NCI-H128 (cell line): ENCODE results near the gene IPO8.
"Not testable (repeated sequence)": the region's sequence is repeated elsewhere in the genome, so short reads cannot be mapped to it uniquely, and the experiment has no call there.

Experiments used
- DNase-seq: peaks from one replicate; lab custom pipeline; 2025; ENCODE audit not compliant: unreplicated experiment; lab: John Stamatoyannopoulos, UW

Gene IPO8

DNA sequence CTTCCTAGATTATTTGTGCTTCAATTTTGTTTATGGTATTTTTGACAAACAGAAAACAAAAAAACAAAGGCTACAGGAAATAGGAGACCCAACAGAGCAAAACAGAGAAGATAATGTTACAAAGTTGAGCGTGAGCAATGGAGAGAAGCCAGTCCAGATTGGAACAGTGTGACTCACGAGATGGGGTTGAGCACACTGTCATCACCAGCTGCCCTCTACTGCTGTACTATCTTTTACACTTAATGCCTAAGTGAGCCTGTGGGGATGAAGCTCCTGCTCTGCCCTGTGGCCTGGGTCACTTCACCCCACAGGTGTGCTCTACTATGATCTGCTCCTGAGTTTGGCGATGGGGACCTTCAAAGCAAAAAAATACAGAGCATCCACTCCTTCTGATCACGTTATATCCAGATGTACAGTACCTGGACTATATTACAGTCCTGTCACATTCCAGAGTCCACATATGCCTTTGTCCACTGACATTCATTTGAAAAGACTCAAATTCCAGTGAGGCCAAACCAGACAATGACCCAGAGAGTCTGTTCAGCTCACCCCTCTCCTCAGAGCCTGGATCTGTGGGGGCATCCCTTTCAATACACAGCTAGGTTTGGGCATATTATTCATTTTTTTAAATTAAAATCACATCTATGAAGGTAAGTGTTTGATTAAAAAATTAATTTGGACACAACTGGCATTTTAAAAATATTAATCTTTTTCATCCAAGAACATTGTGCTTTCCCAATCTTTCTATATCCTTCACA, 4.4 kb downstream of the IPO8 start:
- no peak for DNase-seq

DNA sequence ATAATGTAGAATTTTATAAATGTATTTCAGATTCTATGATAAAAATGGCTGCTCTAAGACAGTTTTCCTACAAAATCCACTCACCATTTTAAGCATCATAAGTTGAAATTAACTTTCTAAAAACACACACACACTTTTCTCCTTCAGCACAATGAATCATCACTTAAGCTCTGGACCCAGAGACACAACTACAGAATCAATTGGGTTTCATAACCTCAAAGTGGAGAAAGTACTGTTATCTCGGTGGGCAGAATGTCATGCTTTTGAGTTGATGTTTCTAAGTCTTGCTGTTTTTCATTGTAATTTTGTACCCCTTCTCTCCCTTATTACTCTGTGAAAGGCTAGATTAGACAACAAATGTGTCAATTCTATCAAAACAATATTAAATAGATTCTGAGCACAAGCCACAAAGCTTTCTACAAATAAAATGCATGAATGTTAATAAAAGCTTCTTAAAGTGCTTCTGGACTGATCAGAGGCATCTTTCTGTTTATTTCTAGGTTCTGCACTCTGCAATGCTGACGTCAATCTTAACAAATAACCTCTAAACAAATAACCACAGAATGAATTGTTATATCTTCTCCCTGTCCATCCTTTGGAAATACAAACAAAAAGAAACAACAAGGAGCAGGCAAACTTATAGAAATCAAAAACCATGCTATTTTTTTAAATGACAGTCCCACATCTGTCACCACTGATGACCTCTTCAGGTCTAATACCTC, 8.2 kb downstream of the IPO8 start:
- DNase-seq, result no peak

DNA sequence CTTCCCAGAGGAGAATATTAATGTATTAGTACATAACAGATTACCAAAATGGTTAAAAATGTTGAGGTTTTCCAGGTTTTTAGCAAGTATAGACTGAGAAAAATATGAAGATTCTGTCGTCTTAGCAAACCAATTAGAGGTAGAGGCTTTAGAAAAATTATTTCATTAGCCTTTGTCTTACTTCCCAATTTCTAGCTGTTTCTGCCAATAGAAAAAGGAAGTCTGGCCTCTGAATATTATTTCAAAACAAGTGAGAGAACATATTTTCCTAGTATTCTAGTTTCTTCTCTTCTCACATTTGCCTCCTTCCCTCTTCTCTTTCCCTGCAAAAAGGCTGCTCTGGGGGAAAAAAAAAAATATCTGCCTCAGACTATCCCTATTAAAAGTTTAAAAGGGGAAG, 16.4 kb downstream of the IPO8 start:
- DNase-seq, result no peak

GRCh38 chr12:30678221-30678620, 17.4 kb downstream of the IPO8 start:
- DNase-seq, result no peak

DNA sequence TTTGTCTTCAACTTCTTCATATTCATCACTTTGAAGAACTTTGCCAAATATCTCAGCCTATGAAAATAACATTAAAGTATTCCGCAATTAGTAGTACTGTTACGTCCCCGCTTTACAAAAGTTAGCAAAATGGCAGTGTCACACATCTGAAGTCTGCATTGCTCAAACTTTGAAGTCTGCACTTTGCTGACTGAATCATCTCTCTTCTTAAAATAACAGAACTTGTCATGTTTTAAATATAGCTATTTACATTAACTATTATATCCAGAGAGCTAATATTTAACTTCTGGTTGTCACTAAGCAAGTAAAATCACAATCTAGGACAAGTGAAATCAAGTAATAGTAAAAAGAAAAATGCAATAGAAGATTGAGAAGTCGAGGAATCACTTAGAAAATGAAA, 34.5 kb downstream of the IPO8 start:
- DNase-seq, result no peak

DNA sequence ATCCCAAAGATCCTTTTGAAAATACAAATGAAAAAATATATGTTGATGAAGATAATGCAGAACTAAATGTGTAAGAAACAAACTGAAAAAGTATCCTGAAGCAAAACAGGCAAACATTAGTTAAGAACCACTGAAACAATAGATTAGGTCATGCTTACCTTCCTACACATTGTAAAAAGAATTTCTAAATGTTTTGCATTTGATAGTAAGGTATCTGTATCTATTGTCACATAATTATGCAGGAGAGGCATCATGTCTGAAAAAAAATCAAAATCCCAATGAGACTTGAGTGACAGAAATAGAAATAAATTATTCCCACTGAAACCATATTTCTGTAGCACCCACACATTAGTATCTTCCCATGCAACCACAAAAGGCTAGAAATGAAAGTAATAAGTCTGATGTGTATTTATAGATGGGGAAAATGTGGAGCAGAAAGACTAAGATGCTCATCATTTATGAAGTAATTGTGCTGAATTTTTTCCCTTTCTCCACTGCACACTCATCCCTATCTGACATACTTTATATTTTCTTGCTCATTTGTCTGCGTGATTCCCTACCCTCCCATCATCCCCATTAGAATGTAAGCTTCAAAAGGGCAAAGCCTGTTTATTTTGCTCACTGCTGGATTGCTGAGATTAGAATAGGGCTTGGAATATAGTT, 43.5 kb downstream of the IPO8 start:
- DNase-seq, result no peak

DNA sequence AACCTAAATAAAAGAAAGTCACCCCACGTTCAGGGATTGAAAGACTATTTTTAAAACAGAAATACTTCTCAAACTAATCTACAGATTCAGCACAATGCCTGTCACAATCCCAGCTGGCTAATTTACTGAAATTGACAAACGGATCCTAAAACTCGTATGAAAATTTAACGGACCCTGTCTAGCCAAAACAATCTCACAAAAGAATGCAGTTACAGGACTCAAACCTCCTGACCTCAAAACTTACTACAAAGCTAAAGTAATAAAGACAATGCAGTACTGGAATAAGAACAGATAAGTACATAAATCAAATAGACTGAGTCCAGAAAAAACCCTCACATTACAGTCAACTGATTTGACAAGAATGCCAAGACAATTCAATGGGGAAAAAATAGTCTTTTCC, 48.8 kb downstream of the IPO8 start:
- no peak for DNase-seq

DNA sequence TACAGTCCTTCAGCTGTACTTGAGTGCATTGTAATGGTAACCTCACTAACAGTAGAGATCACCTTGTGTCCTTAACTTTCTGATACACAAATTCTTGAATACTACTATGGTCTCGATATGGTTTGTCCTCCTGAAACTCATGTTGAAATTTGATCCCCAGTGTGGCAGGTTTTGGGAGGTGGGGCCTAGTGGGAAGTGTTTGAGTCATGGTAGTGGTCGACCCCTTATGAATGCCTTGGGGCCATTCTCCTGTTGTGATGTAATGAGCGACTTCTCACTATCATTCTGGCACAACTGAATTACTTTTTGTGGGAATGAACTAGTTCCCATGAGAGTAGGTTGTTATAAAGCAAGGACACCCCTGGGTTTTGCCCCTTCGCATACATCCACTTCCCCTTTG, 52.3 kb downstream of the IPO8 start:
- no peak for DNase-seq

DNA sequence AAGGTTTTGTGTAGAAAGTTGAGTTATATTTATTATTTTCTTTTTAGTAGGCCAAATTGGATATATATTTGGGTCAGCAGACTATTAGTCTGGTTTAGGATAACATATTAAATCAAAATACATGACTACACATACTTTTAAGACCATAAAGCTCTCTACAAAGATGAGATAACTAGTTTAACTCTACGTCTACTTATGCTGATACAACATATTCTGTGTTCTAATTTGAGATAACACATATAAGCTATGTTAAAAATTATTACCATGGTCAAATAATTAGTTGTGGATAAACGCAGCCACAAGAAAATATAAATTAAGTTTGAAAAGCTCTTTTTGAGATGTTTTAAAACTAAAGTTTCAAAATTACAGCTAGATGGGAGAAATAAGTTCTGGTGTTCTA, 55.3 kb downstream of the IPO8 start:
- no peak for DNase-seq

- DNase-seq, result no peak
Measured at GRCh38 chr12:30635385-30635784, 60.3 kb downstream of the IPO8 start.

- DNase-seq, result no peak
Measured at GRCh38 chr12:30631740-30632139, 63.9 kb downstream of the IPO8 start.

- DNase-seq, result no peak
Measured at GRCh38 chr12:30630979-30631285, 64.7 kb downstream of the IPO8 start.

DNA sequence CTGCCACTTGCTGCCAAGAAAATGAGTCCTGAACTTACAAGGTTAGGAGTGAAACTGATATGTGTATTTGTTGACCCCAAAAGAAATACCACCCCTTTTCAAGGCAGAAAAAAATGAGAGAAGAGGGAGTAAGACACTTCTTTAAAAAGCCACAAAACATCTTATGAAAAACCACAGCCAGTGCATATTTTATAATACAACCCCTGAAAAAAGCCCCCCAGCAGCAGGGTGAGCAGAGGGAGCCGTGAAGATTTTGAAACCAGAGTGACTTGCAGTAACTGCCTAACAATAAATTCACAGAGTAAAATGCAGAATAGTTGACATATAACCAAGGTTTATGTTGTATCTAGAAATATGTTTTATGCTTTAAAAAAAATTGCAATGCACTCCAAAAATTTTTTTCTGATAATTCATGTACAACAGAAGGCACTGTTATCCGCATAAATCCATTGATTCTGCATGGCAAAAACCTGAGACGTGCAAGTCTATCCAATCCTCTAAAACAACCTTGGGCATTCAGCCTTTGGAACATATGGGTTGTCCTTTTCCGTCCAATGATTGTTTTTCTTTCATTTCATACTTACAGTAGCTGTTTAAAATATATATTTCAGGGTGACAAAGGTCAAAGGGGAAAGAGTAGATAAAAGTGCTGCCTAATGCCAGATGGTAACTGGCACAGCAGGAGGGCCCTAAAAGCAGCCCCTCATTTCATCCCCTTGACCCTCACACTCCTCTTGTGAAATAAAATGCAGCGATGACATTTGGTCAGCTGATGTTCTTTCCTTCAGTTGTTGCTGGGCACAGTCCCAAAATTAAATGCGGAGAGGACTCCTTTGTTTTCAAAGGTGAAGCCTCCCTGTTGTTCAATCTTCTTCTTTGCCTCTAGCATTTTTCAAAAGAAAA, 65.3 kb downstream of the IPO8 start:
- no peak for DNase-seq

DNA sequence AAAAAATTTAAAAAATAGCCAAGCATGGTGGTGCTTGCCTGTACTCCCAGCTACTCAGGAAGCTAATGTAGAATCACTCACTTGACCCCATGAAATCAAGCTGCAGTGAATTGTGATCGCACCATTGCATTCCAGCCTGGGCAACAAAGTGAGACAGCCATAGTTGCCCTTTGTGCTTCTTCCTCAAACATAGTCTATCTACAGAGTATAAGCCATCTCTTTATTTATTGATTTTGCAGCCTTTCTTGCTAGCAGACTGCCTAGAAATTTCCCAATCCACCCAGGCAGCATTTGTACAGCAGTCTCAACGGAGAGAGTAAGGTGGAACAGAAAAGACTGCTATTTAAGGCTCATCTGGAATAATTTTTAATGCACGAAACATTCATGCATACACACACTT, 68.8 kb downstream of the IPO8 start:
- no peak for DNase-seq

- no peak for DNase-seq
Measured at GRCh38 chr12:30624009-30624408, 71.7 kb downstream of the IPO8 start.

DNA sequence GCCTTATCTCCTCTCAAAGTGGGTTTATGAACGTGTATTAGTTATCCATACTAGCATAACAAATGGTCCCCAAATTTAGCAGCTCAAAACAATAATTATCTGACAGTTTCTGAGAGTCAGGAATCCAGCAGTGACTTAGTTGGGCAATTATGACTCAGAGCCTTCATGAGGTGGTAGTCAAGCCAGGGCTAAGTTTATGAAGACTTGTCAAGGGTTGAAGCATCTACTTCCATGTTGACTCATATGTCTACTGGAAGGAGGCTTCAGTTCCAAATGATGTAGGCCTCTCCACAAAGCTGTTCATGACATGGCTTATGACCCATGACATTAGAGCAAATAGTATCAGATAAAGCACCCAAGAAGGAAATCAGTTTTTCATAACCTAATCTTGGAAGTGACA, 73.2 kb downstream of the IPO8 start:
- DNase-seq, result no peak

GRCh38 chr12:30621663-30622241, 73.9 kb downstream of the IPO8 start:
- not testable (repeated sequence) for DNase-seq

GRCh38 chr12:30617346-30618016, 78.2 kb downstream of the IPO8 start:
- no peak for DNase-seq

GRCh38 chr12:30614031-30614430, 81.6 kb downstream of the IPO8 start:
- DNase-seq, result no peak

GRCh38 chr12:30613119-30613830, 82.4 kb downstream of the IPO8 start:
- no peak for DNase-seq
